ENCODE measurements around the gene JAKMIP2. TPM values are rescaled to one million over a fixed set of nuclear protein-coding genes. Genes with fewer than 3 reads are reported as not detected.

The JAKMIP2 gene
- total RNA-seq, 1 experiment from 2014 or later: 6.4 TPM

- no peaks in the 10 kb centered on the region for H3K4me1 ChIP-seq (ENCODE audit: insufficient read depth, low read length)
- no peak overlapping the region for H3K27ac ChIP-seq (ENCODE audit: insufficient read length, low read depth, low read length)
- WGBS (ENCODE audit: extremely low coverage, insufficient read length, low lambda C conversion rate): no CpG with 5 or more reads among the region's 6 CpGs
Measured at GRCh38 chr5:147773139-147773538, 9.4 kb downstream of the JAKMIP2 start.

More at GRCh38 chr5:147773139-147773538, 9.4 kb downstream of the JAKMIP2 start:
- no peak overlapping the region for H3K9ac ChIP-seq (ENCODE audit: extremely low read depth, insufficient read length, low read length)
- no peak overlapping the region for H2BK120ac ChIP-seq (ENCODE audit: low read depth, low read length, poor library complexity, severe bottlenecking)
- H3K23ac ChIP-seq (ENCODE audit: insufficient read length, low read depth, low read length): no peak overlapping the region
- H4K5ac ChIP-seq (ENCODE audit: insufficient read length, low read depth, low read length): no peak overlapping the region
- no peak overlapping the region for H2AFZ ChIP-seq (ENCODE audit: low read length)
- no peaks in the 10 kb centered on the region for H4K20me1 ChIP-seq (ENCODE audit: control insufficient read depth, insufficient read depth, insufficient read length)
- no peak overlapping the region for H3K56ac ChIP-seq (ENCODE audit: insufficient read length, low read depth, low read length)
- no peak overlapping the region for H2BK12ac ChIP-seq (ENCODE audit: insufficient read length, low read depth, low read length)
- H3K9me3 ChIP-seq (ENCODE audit: control insufficient read depth, low read depth, low read length): no peaks in the 10 kb centered on the region
- no peak for DNase-seq
- H4K91ac ChIP-seq (ENCODE audit: insufficient read length, low read depth, low read length): no peak overlapping the region
- no peak overlapping the region for H3K4ac ChIP-seq (ENCODE audit: low read depth, low read length)
- H3K4me3 Mint-ChIP-seq: no peak overlapping the region
- TF ChIP-seq, protein P1, sequence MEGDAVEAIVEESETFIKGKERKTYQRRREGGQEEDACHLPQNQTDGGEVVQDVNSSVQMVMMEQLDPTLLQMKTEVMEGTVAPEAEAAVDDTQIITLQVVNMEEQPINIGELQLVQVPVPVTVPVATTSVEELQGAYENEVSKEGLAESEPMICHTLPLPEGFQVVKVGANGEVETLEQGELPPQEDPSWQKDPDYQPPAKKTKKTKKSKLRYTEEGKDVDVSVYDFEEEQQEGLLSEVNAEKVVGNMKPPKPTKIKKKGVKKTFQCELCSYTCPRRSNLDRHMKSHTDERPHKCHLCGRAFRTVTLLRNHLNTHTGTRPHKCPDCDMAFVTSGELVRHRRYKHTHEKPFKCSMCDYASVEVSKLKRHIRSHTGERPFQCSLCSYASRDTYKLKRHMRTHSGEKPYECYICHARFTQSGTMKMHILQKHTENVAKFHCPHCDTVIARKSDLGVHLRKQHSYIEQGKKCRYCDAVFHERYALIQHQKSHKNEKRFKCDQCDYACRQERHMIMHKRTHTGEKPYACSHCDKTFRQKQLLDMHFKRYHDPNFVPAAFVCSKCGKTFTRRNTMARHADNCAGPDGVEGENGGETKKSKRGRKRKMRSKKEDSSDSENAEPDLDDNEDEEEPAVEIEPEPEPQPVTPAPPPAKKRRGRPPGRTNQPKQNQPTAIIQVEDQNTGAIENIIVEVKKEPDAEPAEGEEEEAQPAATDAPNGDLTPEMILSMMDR (conservative IDR thresholded peaks at IDR 0.05): no peak
- no peak overlapping the region for H2BK5ac ChIP-seq (ENCODE audit: insufficient read length, low read length)
- peak overlapping the region in 2 of 3 experiments; percentile 0 to 19; a peak in 2 of 7 replicates for H3K27ac Mint-ChIP-seq
- no peak overlapping the region for H3T11ph ChIP-seq (ENCODE audit: low read length)
- H2BK20ac ChIP-seq (ENCODE audit: low read depth, low read length, poor library complexity, severe bottlenecking): no peak overlapping the region
- no peaks in the 10 kb centered on the region for H3K27me3 Mint-ChIP-seq (ENCODE audit: low read depth)
- no peak overlapping the region for H2BK15ac ChIP-seq (ENCODE audit: low read depth, low read length)
- no peak overlapping the region for H3K18ac ChIP-seq (ENCODE audit: insufficient read length, low read depth, low read length)
- no peak overlapping the region for H4K8ac ChIP-seq (replicated peaks; ENCODE audit: insufficient read length, low read depth, low read length)
- H3K27me3 ChIP-seq (ENCODE audit: insufficient read depth, low read length): no peaks in the 10 kb centered on the region
- no peak overlapping the region for H2AK5ac ChIP-seq (ENCODE audit: insufficient read length, low read length)
- peaks cover 10 to 24% of the 10 kb centered on the region in 2 experiments for H3K4me1 Mint-ChIP-seq
- peaks cover 2% of the 10 kb centered on the region for H3K79me1 ChIP-seq (ENCODE audit: insufficient read depth, low read depth, low read length, poor library complexity, severe bottlenecking)
- peaks cover 6 to 19% (median 18%) of the 10 kb centered on the region in 3 experiments for H3K36me3 Mint-ChIP-seq (ENCODE audit: insufficient read depth in 1 of 3, low read depth in 3 of 3)
- no peak overlapping the region for H3K14ac ChIP-seq (ENCODE audit: insufficient read depth, low read length)
- no peak overlapping the region for H3K4me2 ChIP-seq (ENCODE audit: insufficient read depth, insufficient read length, low read length)
- H3K79me2 ChIP-seq (ENCODE audit: insufficient read depth, low read length): no peaks in the 10 kb centered on the region
- no peaks in the 10 kb centered on the region for H3K23me2 ChIP-seq (ENCODE audit: insufficient read length, low read depth, low read length, poor library complexity, severe bottlenecking)
- peaks cover 14 to 16% of the 10 kb centered on the region in 2 experiments for H3K9me3 Mint-ChIP-seq
